H9 (cell line): Measurements from ENCODE around the gene MGAT4A. TPM values are rescaled to one million over a fixed set of nuclear protein-coding genes. Genes with fewer than 3 reads are reported as not detected.

Source experiments
- DNase-seq: peaks from one replicate; pipeline ENCODE4 v3.0.0-alpha.2; 2017
- H2AFZ ChIP-seq: one replicate; pipeline ENCODE4 v1.6.1; 2013; ENCODE audit warnings: mild to moderate bottlenecking, low read length, control low read depth, moderate library complexity
- H2AK5ac ChIP-seq: 2 replicates; pipeline ENCODE4 v1.6.1; 2013; ENCODE audit warnings: low read length, control low read depth, mixed read lengths; ENCODE audit not compliant: insufficient read length
- H2BK120ac ChIP-seq: one replicate; pipeline ENCODE4 v1.6.1; 2013; ENCODE audit warnings: low read depth, mild to moderate bottlenecking, low read length, control low read depth, inconsistent platforms; ENCODE audit not compliant: poor library complexity, severe bottlenecking
- H2BK12ac ChIP-seq: 2 replicates; pipeline ENCODE4 v1.6.1; 2013; ENCODE audit warnings: low read length, control low read depth, mixed read lengths, low read depth; ENCODE audit not compliant: insufficient read length
- H2BK15ac ChIP-seq: 2 replicates; pipeline ENCODE4 v1.6.1; 2013; ENCODE audit warnings: low read depth, low read length, control low read depth
- H2BK20ac ChIP-seq: one replicate; pipeline ENCODE4 v1.6.1; 2013; ENCODE audit warnings: low read depth, mild to moderate bottlenecking, low read length, control low read depth, inconsistent platforms; ENCODE audit not compliant: poor library complexity, severe bottlenecking
- H2BK5ac ChIP-seq: 2 replicates; pipeline ENCODE4 v1.6.1; 2013; ENCODE audit warnings: low read length, control low read depth, mixed read lengths; ENCODE audit not compliant: insufficient read length
- H3K14ac ChIP-seq: 2 replicates; pipeline ENCODE4 v1.6.1; 2013; ENCODE audit warnings: low read length, control low read depth; ENCODE audit not compliant: insufficient read depth
- H3K18ac ChIP-seq: 2 replicates; pipeline ENCODE4 v1.6.1; 2013; ENCODE audit warnings: low read depth, mild to moderate bottlenecking, mixed read lengths, low read length, control low read depth; ENCODE audit not compliant: insufficient read length
- H3K23ac ChIP-seq: 2 replicates; pipeline ENCODE4 v1.6.1; 2013; ENCODE audit warnings: low read length, control low read depth, mixed read lengths, low read depth; ENCODE audit not compliant: insufficient read length
- H3K23me2 ChIP-seq: 2 replicates; pipeline ENCODE4 v1.6.1; 2013; ENCODE audit warnings: low read depth, mild to moderate bottlenecking, mixed read lengths, low read length, control low read depth; ENCODE audit not compliant: insufficient read length, poor library complexity, severe bottlenecking
- H3K27ac ChIP-seq: 2 replicates; pipeline ENCODE4 v1.5.1; 2013; ENCODE audit warnings: low read length, control low read depth, mixed read lengths, low read depth; ENCODE audit not compliant: insufficient read length
- H3K27me3 ChIP-seq: 2 replicates; pipeline ENCODE4 v1.6.1; 2013; ENCODE audit warnings: low read length, control low read depth, inconsistent platforms; ENCODE audit not compliant: insufficient read depth
- H3K4ac ChIP-seq: 2 replicates; pipeline ENCODE4 v1.6.1; 2013; ENCODE audit warnings: low read depth, mild to moderate bottlenecking, control low read depth, inconsistent platforms, low read length, moderate library complexity
- H3K4me1 ChIP-seq: 2 replicates; pipeline ENCODE4 v1.6.1; 2013; ENCODE audit warnings: low read length, control low read depth, inconsistent platforms; ENCODE audit not compliant: insufficient read depth
- H3K4me2 ChIP-seq: 2 replicates; pipeline ENCODE4 v1.6.1; 2013; ENCODE audit warnings: low read length, control low read depth, mixed read lengths; ENCODE audit not compliant: insufficient read length, insufficient read depth
- H3K56ac ChIP-seq: 2 replicates; pipeline ENCODE4 v1.6.1; 2013; ENCODE audit warnings: low read depth, mild to moderate bottlenecking, mixed read lengths, low read length, control low read depth; ENCODE audit not compliant: insufficient read length
- H3K79me1 ChIP-seq: 2 replicates; pipeline ENCODE4 v1.6.1; 2013; ENCODE audit warnings: low read depth, mild to moderate bottlenecking, moderate library complexity, low read length, control low read depth, inconsistent platforms; ENCODE audit not compliant: insufficient read depth, poor library complexity, severe bottlenecking
- H3K79me2 ChIP-seq: 2 replicates; pipeline ENCODE4 v1.6.1; 2013; ENCODE audit warnings: low read length, control low read depth, inconsistent platforms; ENCODE audit not compliant: insufficient read depth
- H3K9ac ChIP-seq: 2 replicates; pipeline ENCODE4 v1.6.1; 2013; ENCODE audit warnings: low read length, control low read depth, mixed read lengths; ENCODE audit not compliant: insufficient read length; ENCODE audit errors: extremely low read depth
- H3K9me3 ChIP-seq: one replicate; pipeline ENCODE4 v1.6.1; 2013; ENCODE audit warnings: low read depth, low read length, inconsistent platforms; ENCODE audit not compliant: control insufficient read depth
- H3T11ph ChIP-seq: one replicate; pipeline ENCODE4 v1.6.1; 2013; ENCODE audit warnings: mild to moderate bottlenecking, low read length, control low read depth, inconsistent platforms
- H4K20me1 ChIP-seq: one replicate; pipeline ENCODE4 v1.6.1; 2013; ENCODE audit not compliant: control insufficient read depth, insufficient read length, insufficient read depth
- H4K5ac ChIP-seq: 2 replicates; pipeline ENCODE4 v1.6.1; 2013; ENCODE audit warnings: low read depth, mild to moderate bottlenecking, mixed read lengths, low read length, control low read depth; ENCODE audit not compliant: insufficient read length
- H4K8ac ChIP-seq: replicated peaks from 2 replicates; pipeline ENCODE4 v1.6.1; 2013; ENCODE audit warnings: low read length, control low read depth, mixed read lengths, low read depth; ENCODE audit not compliant: insufficient read length
- H4K91ac ChIP-seq: 2 replicates; pipeline ENCODE4 v1.6.1; 2013; ENCODE audit warnings: low read depth, mild to moderate bottlenecking, moderate library complexity, mixed read lengths, low read length, control low read depth; ENCODE audit not compliant: insufficient read length
- H3K27ac Mint-ChIP-seq, 3 experiments: 2 replicates in 2 of 3; 3 replicates in 1 of 3; pipeline ENCODE4 v1.8.0; 2020 to 2021; ENCODE audit warnings: mixed read lengths in 3 of 3, mild to moderate bottlenecking in 1 of 3, moderate library complexity in 1 of 3
- H3K27me3 Mint-ChIP-seq: 2 replicates; pipeline ENCODE4 v1.8.0; 2021; ENCODE audit warnings: low read depth, mild to moderate bottlenecking, moderate library complexity, mixed read lengths
- H3K36me3 Mint-ChIP-seq, 3 experiments: 2 replicates in 2 of 3; 3 replicates in 1 of 3; pipeline ENCODE4 v1.8.0; 2020 to 2021; ENCODE audit warnings: low read depth in 3 of 3, mixed read lengths in 3 of 3; ENCODE audit not compliant: insufficient read depth in 1 of 3
- H3K4me1 Mint-ChIP-seq, 2 experiments: 2 replicates each; pipeline ENCODE4 v1.8.0; 2020; ENCODE audit warnings: mixed read lengths in 2 of 2
- H3K4me3 Mint-ChIP-seq, 2 experiments: 2 replicates in 1 of 2; 3 replicates in 1 of 2; pipeline ENCODE4 v1.8.0; 2020 to 2021; ENCODE audit warnings: mild to moderate bottlenecking in 2 of 2, mixed read lengths in 2 of 2, moderate library complexity in 1 of 2
- H3K9me3 Mint-ChIP-seq, 2 experiments: 2 replicates in 1 of 2; 3 replicates in 1 of 2; pipeline ENCODE4 v1.8.0; 2020; ENCODE audit warnings: mild to moderate bottlenecking in 2 of 2, mixed read lengths in 2 of 2, moderate library complexity in 1 of 2
- CTCF ChIP-seq: fragments of 200-600 bp; sonication (generic); conservative IDR thresholded peaks from 3 replicates; pipeline ENCODE4 v1.8.0; 2021; ENCODE audit warnings: antibody characterized with exemption, mild to moderate bottlenecking
- WGBS: extraction: QIAGEN DNeasy Blood & Tissue Kit; methylation state at CpG from one replicate; pipeline ENCODE4 v1.1.7; 2013; ENCODE audit warnings: missing lambda C conversion rate, low lambda C conversion rate, mixed read lengths; ENCODE audit not compliant: insufficient read length; ENCODE audit errors: extremely low coverage; 5-methylcytosine and 5-hydroxymethylcytosine counted together
- total RNA-seq: library from RNA; stranded (reverse); gene quantifications from 2 replicates; pipeline ENCODE4 v1.2.1, GENCODE V29; 2021

MGAT4A gene
- total RNA-seq, 1 experiment from 2014 or later: 3.5 TPM

DNA sequence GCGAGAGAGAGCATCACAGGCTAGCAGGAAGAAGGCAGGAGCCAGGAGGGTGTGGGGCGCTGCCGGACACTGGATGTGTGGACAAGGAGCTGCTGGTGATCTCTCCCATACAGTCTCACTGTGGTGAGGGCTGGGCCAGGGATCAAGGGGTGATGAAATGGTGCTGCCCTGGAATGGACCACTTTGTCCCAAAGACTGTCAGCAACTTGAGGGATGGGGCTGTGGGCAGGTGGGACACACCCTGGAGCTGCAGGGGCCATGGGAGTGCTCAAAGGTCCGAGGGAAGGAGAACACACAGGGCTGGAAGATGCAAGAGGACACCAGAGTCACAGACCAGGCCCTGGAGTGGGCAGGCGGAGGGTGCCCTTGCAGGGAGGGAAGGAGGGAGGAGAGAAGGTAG lies 160.6 kb downstream of the MGAT4A start:
- H3K27ac Mint-ChIP-seq: no peak overlapping the region; a peak in 1 of 7 replicates

More for the DNA sequence above, 160.6 kb downstream of the MGAT4A start:
- no peak overlapping the region for H4K5ac ChIP-seq
- H2BK15ac ChIP-seq: no peak overlapping the region
- no peak overlapping the region for H2AFZ ChIP-seq
- H4K8ac ChIP-seq: no peak overlapping the region
- H4K91ac ChIP-seq: no peak overlapping the region
- H3K4ac ChIP-seq: no peak overlapping the region
- H2BK120ac ChIP-seq: no peak overlapping the region
- no peak overlapping the region for H2AK5ac ChIP-seq
- no peaks in the 10 kb centered on the region for H3K79me1 ChIP-seq
- DNase-seq: no peak
- Mint-ChIP-seq H3K9me3 (no peaks in the 10 kb centered on the region; a peak in 1 of 5 replicates), H3K36me3 (peaks cover 22 to 79% (median 50%) of the 10 kb centered on the region in 3 experiments; a peak in 6 of 7 replicates), H3K4me1 (no peaks in the 10 kb centered on the region), H3K4me3 (no peak overlapping the region; a peak in 1 of 5 replicates), H3K27me3 (peaks cover 2% of the 10 kb centered on the region)
- H2BK12ac ChIP-seq: no peak overlapping the region
- H3K23ac ChIP-seq: no peak overlapping the region
- no CpG with 5 or more reads among the region's 5 CpGs for WGBS
- H3K56ac ChIP-seq: no peak overlapping the region
- H3K9ac ChIP-seq: no peak overlapping the region
- H3K27me3 ChIP-seq: no peaks in the 10 kb centered on the region
- no peaks in the 10 kb centered on the region for H3K79me2 ChIP-seq
- H3T11ph ChIP-seq: no peak overlapping the region
- H4K20me1 ChIP-seq: no peaks in the 10 kb centered on the region
- no peak overlapping the region for H2BK5ac ChIP-seq
- no peaks in the 10 kb centered on the region for H3K4me1 ChIP-seq
- no peak for TF ChIP-seq CTCF
- H3K9me3 ChIP-seq: no peaks in the 10 kb centered on the region
- no peak overlapping the region for H3K27ac ChIP-seq
- no peak overlapping the region for H3K18ac ChIP-seq
- no peak overlapping the region for H3K4me2 ChIP-seq
- no peaks in the 10 kb centered on the region for H3K23me2 ChIP-seq
- H2BK20ac ChIP-seq: no peak overlapping the region
- no peak overlapping the region; the same call in 1 of the 2 replicates for H3K14ac ChIP-seq
